Measurements from ENCODE around the gene TMEM245.

DNA sequence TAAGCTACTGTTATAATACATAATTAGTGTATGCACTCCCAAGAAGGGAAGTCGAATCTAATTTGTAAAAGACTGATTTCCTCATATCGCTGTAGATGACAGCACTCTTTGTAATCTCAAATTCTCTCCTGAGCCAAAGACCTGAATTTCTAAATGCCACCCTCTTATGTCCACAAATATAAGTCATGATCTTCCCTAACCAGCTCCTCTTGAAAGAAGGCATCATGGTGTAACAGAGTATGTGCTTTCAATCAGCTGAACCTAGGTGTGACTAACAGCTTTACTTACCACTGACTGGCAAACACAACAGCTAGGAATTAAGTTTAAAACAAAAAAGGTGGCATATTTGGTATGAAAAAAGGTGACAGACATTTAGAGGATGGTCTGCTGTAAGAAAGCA is 72.5 kb downstream of the TMEM245 start:
- TF ChIP-seq CTCF (IDR thresholded peaks at IDR 0.05; ENCODE audit: extremely low read depth in 1 of 2, insufficient read depth in 1 of 2, low read depth in 1 of 2, low read length in 2 of 2) (no peak), POLR2AphosphoS5 (IDR thresholded peaks at IDR 0.05; ENCODE audit: insufficient read depth, low read depth, low read length) (no peak), MAX (IDR thresholded peaks at IDR 0.05; ENCODE audit: insufficient read depth, insufficient read length) (no peak)
